OCI-LY1 (cell line): ENCODE results near the gene ANKFY1.

Experiments used
- EZH2 ChIP-seq: fragments of 200-600 bp; sonication (generic), shearing (Covaris generic); IDR thresholded peaks from 2 replicates; pipeline ENCODE4 v1.8.0; 2017; ENCODE audit warnings: borderline replicate concordance, mixed run types, mild to moderate bottlenecking, antibody characterized with exemption, low read length, moderate library complexity, mixed read lengths
- TF ChIP-seq, protein P1 (sequence below): fragments of 200-600 bp; sonication (generic), shearing (Covaris generic); IDR thresholded peaks from 2 replicates; pipeline ENCODE4 v1.5.1; 2017; ENCODE audit warnings: mild to moderate bottlenecking, antibody characterized with exemption, low read length, moderate library complexity, mixed read lengths

DNA sequence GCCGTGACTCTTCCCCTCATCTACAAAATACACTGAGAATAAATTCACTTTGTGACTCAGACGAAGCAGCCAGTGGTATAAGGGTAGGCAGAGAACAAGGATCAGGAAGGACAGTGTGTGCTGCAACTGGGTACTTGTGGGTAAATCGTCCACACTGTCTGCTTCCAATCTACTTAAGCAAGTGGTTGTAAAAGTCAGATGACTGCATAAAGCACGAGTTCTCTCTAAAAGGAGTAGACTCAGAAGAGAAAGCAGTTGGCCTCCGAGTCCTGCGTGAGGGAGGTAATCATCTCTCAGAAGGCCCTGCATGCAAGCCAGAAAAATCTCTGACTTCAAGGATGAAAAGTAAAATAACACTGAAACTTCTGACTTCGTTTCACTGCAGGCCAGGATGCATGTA lies 43.1 kb downstream of the ANKFY1 start:
- TF ChIP-seq EZH2 = no peak
- TF ChIP-seq, protein P1, sequence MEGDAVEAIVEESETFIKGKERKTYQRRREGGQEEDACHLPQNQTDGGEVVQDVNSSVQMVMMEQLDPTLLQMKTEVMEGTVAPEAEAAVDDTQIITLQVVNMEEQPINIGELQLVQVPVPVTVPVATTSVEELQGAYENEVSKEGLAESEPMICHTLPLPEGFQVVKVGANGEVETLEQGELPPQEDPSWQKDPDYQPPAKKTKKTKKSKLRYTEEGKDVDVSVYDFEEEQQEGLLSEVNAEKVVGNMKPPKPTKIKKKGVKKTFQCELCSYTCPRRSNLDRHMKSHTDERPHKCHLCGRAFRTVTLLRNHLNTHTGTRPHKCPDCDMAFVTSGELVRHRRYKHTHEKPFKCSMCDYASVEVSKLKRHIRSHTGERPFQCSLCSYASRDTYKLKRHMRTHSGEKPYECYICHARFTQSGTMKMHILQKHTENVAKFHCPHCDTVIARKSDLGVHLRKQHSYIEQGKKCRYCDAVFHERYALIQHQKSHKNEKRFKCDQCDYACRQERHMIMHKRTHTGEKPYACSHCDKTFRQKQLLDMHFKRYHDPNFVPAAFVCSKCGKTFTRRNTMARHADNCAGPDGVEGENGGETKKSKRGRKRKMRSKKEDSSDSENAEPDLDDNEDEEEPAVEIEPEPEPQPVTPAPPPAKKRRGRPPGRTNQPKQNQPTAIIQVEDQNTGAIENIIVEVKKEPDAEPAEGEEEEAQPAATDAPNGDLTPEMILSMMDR = no peak
